GM21619 (cell line): ENCODE results near the gene PPP2R1A.
"Not testable (repeated sequence)": the region's sequence is repeated elsewhere in the genome, so short reads cannot be mapped to it uniquely, and the experiment has no call there.

Experiments
- ATAC-seq: cut with Tn5 transposase; IDR thresholded peaks from one replicate; pipeline ENCODE4 v1.9.1; 2021; ENCODE audit not compliant: unreplicated experiment

PPP2R1A gene

GRCh38 chr19:52200044-52200443 is 10.2 kb downstream of the PPP2R1A start:
- no peak for ATAC-seq

GRCh38 chr19:52200755-52201391 is 11.0 kb downstream of the PPP2R1A start:
- ATAC-seq, result not testable (repeated sequence)

- ATAC-seq, result no peak
Observed at GRCh38 chr19:52206481-52206880, 16.6 kb downstream of the PPP2R1A start.

- no peak for ATAC-seq
Observed at GRCh38 chr19:52211203-52211602, 21.4 kb downstream of the PPP2R1A start.

- no peak for ATAC-seq
Observed at GRCh38 chr19:52211926-52212571, 22.2 kb downstream of the PPP2R1A start.

GRCh38 chr19:52212572-52213255 is 22.9 kb downstream of the PPP2R1A start:
- no peak for ATAC-seq

GRCh38 chr19:52214241-52214640 is 24.4 kb downstream of the PPP2R1A start:
- ATAC-seq, result no peak

- no peak for ATAC-seq
Observed at GRCh38 chr19:52216401-52216800, 26.5 kb downstream of the PPP2R1A start.

GRCh38 chr19:52217576-52217975 is 27.7 kb downstream of the PPP2R1A start:
- ATAC-seq, result no peak

GRCh38 chr19:52219611-52220010 is 29.8 kb downstream of the PPP2R1A start:
- no peak for ATAC-seq

GRCh38 chr19:52221031-52221430 is 31.2 kb downstream of the PPP2R1A start:
- no peak for ATAC-seq

- ATAC-seq, result no peak
Observed at GRCh38 chr19:52221831-52222375, 32.1 kb downstream of the PPP2R1A start.

- ATAC-seq, result no peak
Observed at GRCh38 chr19:52224211-52224610, 34.4 kb downstream of the PPP2R1A start.

- ATAC-seq, result no peak
Observed at GRCh38 chr19:52226652-52227051, 36.8 kb downstream of the PPP2R1A start.

GRCh38 chr19:52227196-52227940 is 37.5 kb downstream of the PPP2R1A start:
- no peak for ATAC-seq

GRCh38 chr19:52227980-52228379 is 38.1 kb downstream of the PPP2R1A start:
- no peak for ATAC-seq

- no peak for ATAC-seq
Observed at GRCh38 chr19:52229524-52229923, 39.7 kb downstream of the PPP2R1A start.

GRCh38 chr19:52230685-52231084 is 40.8 kb downstream of the PPP2R1A start:
- no peak for ATAC-seq

GRCh38 chr19:52231154-52231910 is 41.5 kb downstream of the PPP2R1A start:
- ATAC-seq, result no peak

- ATAC-seq, result no peak
Observed at GRCh38 chr19:52234406-52234805, 44.6 kb downstream of the PPP2R1A start.

- ATAC-seq, result no peak
Observed at GRCh38 chr19:52237197-52237596, 47.3 kb downstream of the PPP2R1A start.
